Thyroid gland (tissue), 4 donors: ENCODE data around the gene STX16.

Source experiments
- POLR2A ChIP-seq, 2 donors: fragments of 450-650 bp; IDR thresholded peaks; one replicate each; pipeline ENCODE4 v1.6.1; 2017; ENCODE audit warnings: antibody characterized with exemption in 2 of 2, mild to moderate bottlenecking in 2 of 2, moderate library complexity in 1 of 2
- TF ChIP-seq, protein P1 (sequence below), 6 experiments: fragments of 200-600 bp in 3 of 6; fragments of 450-650 bp in 3 of 6; sonication (generic) in 3 of 6; IDR thresholded peaks; one replicate each; pipeline ENCODE4 v1.5.1; 2016 to 2019; ENCODE audit warnings: antibody characterized with exemption in 6 of 6, mild to moderate bottlenecking in 2 of 6, inconsistent platforms in 1 of 6, moderate library complexity in 1 of 6

DNA sequence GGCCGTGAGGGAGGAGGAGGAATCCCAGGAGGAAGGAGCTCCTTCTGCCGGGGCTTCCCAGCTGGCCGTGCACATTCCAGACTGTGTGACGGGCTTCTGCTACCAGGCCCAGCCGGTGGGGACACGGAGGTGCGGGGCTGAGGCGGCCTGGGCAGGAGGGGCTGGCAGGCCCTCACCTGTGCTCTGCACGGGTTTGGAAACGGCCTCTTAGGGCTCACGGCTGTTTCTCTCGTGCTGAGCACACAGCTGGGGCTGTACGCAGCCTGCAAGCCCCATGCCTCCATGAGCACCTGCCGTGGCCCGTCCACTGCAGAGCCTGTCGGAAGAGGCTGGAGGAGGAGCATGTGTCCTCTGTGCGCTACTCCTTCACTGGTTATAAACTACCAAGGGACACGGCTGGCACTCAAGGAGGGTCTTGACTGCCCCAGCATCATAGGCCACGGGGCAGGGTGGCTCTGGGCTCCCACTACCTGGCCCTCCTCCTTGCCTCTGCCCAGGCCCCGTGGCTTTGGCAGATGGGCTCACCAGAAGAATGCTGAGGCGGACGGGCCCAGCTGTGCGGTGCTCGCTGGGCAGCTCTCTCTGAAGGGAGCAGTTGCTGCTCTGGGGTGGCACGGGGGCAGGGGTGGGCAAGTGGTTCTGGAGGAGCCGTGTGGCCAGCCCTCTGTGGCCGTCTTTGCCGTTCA is 57.3 kb downstream of the STX16 start:
- TF ChIP-seq, protein P1, sequence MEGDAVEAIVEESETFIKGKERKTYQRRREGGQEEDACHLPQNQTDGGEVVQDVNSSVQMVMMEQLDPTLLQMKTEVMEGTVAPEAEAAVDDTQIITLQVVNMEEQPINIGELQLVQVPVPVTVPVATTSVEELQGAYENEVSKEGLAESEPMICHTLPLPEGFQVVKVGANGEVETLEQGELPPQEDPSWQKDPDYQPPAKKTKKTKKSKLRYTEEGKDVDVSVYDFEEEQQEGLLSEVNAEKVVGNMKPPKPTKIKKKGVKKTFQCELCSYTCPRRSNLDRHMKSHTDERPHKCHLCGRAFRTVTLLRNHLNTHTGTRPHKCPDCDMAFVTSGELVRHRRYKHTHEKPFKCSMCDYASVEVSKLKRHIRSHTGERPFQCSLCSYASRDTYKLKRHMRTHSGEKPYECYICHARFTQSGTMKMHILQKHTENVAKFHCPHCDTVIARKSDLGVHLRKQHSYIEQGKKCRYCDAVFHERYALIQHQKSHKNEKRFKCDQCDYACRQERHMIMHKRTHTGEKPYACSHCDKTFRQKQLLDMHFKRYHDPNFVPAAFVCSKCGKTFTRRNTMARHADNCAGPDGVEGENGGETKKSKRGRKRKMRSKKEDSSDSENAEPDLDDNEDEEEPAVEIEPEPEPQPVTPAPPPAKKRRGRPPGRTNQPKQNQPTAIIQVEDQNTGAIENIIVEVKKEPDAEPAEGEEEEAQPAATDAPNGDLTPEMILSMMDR (IDR thresholded peaks at IDR 0.05): no peak
- TF ChIP-seq POLR2A (IDR thresholded peaks at IDR 0.05): no peak
